DMS153 treated with DMSO at 0.1 percent for 48 hours (cell line): ENCODE data around the gene MAN2C1.
"Not testable (repeated sequence)": the region's sequence is repeated elsewhere in the genome, so short reads cannot be mapped to it uniquely, and the experiment has no call there.

Experiments used
- DNase-seq: peaks from one replicate; lab custom pipeline; 2025; ENCODE audit not compliant: unreplicated experiment; lab: John Stamatoyannopoulos, UW

MAN2C1 gene

GRCh38 chr15:75367913-75368688, at the start of gene MAN2C1:
Gene MAN2C1 (minus strand): TSS chr15:75368607. CDS start chr15:75368583, 24 bp downstream.
- DNase-seq = peak; percentile 33

GRCh38 chr15:75416584-75416983, 48.2 kb upstream of the MAN2C1 start:
- DNase-seq = no peak

GRCh38 chr15:75410196-75410595, 41.8 kb upstream of the MAN2C1 start:
- no peak for DNase-seq

GRCh38 chr15:75407083-75407482, 38.7 kb upstream of the MAN2C1 start:
- no peak for DNase-seq

GRCh38 chr15:75403892-75404291, 35.5 kb upstream of the MAN2C1 start:
- no peak for DNase-seq

GRCh38 chr15:75397494-75397893, 29.1 kb upstream of the MAN2C1 start:
- DNase-seq = no peak

GRCh38 chr15:75389791-75390382, 21.5 kb upstream of the MAN2C1 start:
- no peak for DNase-seq

GRCh38 chr15:75383986-75384385, 15.6 kb upstream of the MAN2C1 start:
- DNase-seq = not testable (repeated sequence)

GRCh38 chr15:75380773-75381172, 12.4 kb upstream of the MAN2C1 start:
- DNase-seq = no peak

- DNase-seq = no peak
Measured at GRCh38 chr15:75371901-75372688, 3.7 kb upstream of the MAN2C1 start.

- no peak for DNase-seq
Measured at GRCh38 chr15:75371486-75371885, 3.1 kb upstream of the MAN2C1 start.

- no peak for DNase-seq
Measured at GRCh38 chr15:75369897-75370581, 1.6 kb upstream of the MAN2C1 start.

- no peak for DNase-seq
Measured at GRCh38 chr15:75368689-75369239, 357 bp upstream of the MAN2C1 start.

- DNase-seq = no peak
Measured at GRCh38 chr15:75367406-75367912, 948 bp downstream of the MAN2C1 start.

GRCh38 chr15:75367006-75367405, 1.4 kb downstream of the MAN2C1 start:
- DNase-seq = no peak

- no peak for DNase-seq
Measured at GRCh38 chr15:75366163-75366562, 2.2 kb downstream of the MAN2C1 start.

- no peak for DNase-seq
Measured at GRCh38 chr15:75364881-75365280, 3.5 kb downstream of the MAN2C1 start.

- DNase-seq = no peak
Measured at GRCh38 chr15:75363786-75364185, 4.6 kb downstream of the MAN2C1 start.

GRCh38 chr15:75362642-75363249, 5.7 kb downstream of the MAN2C1 start:
- DNase-seq = no peak

GRCh38 chr15:75361989-75362641, 6.3 kb downstream of the MAN2C1 start:
- no peak for DNase-seq
